ENCODE results near the gene STAT5B. TPM values are rescaled to one million over a fixed set of nuclear protein-coding genes. Genes with fewer than 3 reads are reported as not detected.

Gene STAT5B
- polyA plus RNA-seq, 1 donor (not counting 4 experiments of a cell fraction or from before 2014, with no cell fraction given) = 16.1 TPM

GRCh38 chr17:42253578-42253977, 22.6 kb downstream of the STAT5B start:
- H3K9me3 ChIP-seq (ENCODE audit: control insufficient read depth, low read depth, low read length) = no peaks in the 10 kb centered on the region
- H3K27me3 ChIP-seq (ENCODE audit: control insufficient read depth, extremely low read depth, insufficient read depth, low read length) = no peaks in the 10 kb centered on the region
- no peaks in the 10 kb centered on the region for H3K4me1 ChIP-seq (ENCODE audit: control insufficient read depth, extremely low read depth, insufficient read depth, low read length)
- no peak overlapping the region for H3K4me3 ChIP-seq (ENCODE audit: control insufficient read depth in 2 of 3, extremely low read depth in 1 of 3, insufficient read depth in 2 of 3, low read depth in 1 of 3, low read length in 3 of 3)
- no peak overlapping the region for H3K27ac ChIP-seq (ENCODE audit: control insufficient read depth, insufficient read depth, low read length)
- no peak overlapping the region for H3K4me2 ChIP-seq (ENCODE audit: control insufficient read depth, extremely low read depth, insufficient read depth, low read depth, low read length)
- dilution Hi-C loops (cut with MboI; ENCODE audit: extremely low pct_ligation_motif_present, low sequenced_read_pairs) = no loop called here
- H3K79me2 ChIP-seq (ENCODE audit: control insufficient read depth, insufficient read depth, low read length) = no peaks in the 10 kb centered on the region
- H4K20me1 ChIP-seq (ENCODE audit: control insufficient read depth, extremely low read depth, insufficient read depth, low read length) = no peaks in the 10 kb centered on the region
- no peak for FAIRE-seq
- no peak overlapping the region for H2AFZ ChIP-seq (ENCODE audit: control insufficient read depth, low read length)
- H3K9me1 ChIP-seq (ENCODE audit: control insufficient read depth, extremely low read depth, insufficient read depth, low read length) = no peaks in the 10 kb centered on the region
- H3K36me3 ChIP-seq (ENCODE audit: control insufficient read depth in 2 of 2, extremely low read depth in 1 of 2, insufficient read depth in 2 of 2, low read length in 2 of 2) = no peaks in the 10 kb centered on the region
- H3K9ac ChIP-seq (ENCODE audit: control insufficient read depth, extremely low read depth, insufficient read depth, low read length) = no peak overlapping the region
- TF ChIP-seq CTCF (optimal IDR thresholded peaks at IDR 0.05 in 1 of 3, IDR thresholded peaks at IDR 0.05 in 1 of 3, conservative IDR thresholded peaks at IDR 0.05 in 1 of 3; ENCODE audit: extremely low read depth in 1 of 3, insufficient read depth in 2 of 3, low read length in 3 of 3) = no peak
- TF ChIP-seq EZH2 (IDR thresholded peaks at IDR 0.05; ENCODE audit: low read length) = no peak
- DNase-seq (ENCODE audit: low read depth, low spot score) = no peak

GRCh38 chr17:42252597-42253550, 23.3 kb downstream of the STAT5B start:
- no peak for FAIRE-seq
- H3K79me2 ChIP-seq (ENCODE audit: control insufficient read depth, insufficient read depth, low read length) = no peaks in the 10 kb centered on the region

More at GRCh38 chr17:42252597-42253550, 23.3 kb downstream of the STAT5B start:
- H4K20me1 ChIP-seq (ENCODE audit: control insufficient read depth, extremely low read depth, insufficient read depth, low read length) = no peaks in the 10 kb centered on the region
- H3K9me1 ChIP-seq (ENCODE audit: control insufficient read depth, extremely low read depth, insufficient read depth, low read length) = no peaks in the 10 kb centered on the region
- H3K4me1 ChIP-seq (ENCODE audit: control insufficient read depth, extremely low read depth, insufficient read depth, low read length) = no peaks in the 10 kb centered on the region
- no peak overlapping the region for H3K4me3 ChIP-seq (ENCODE audit: control insufficient read depth in 2 of 3, extremely low read depth in 1 of 3, insufficient read depth in 2 of 3, low read depth in 1 of 3, low read length in 3 of 3)
- no peaks in the 10 kb centered on the region for H3K27me3 ChIP-seq (ENCODE audit: control insufficient read depth, extremely low read depth, insufficient read depth, low read length)
- no peak for DNase-seq (ENCODE audit: low read depth, low spot score)
- no peak overlapping the region for H3K27ac ChIP-seq (ENCODE audit: control insufficient read depth, insufficient read depth, low read length)
- dilution Hi-C loops (cut with MboI; ENCODE audit: extremely low pct_ligation_motif_present, low sequenced_read_pairs) = no loop called here
- no peak overlapping the region for H3K9ac ChIP-seq (ENCODE audit: control insufficient read depth, extremely low read depth, insufficient read depth, low read length)
- H3K4me2 ChIP-seq (ENCODE audit: control insufficient read depth, extremely low read depth, insufficient read depth, low read depth, low read length) = no peak overlapping the region
- no peak overlapping the region for H2AFZ ChIP-seq (ENCODE audit: control insufficient read depth, low read length)
- no peaks in the 10 kb centered on the region for H3K36me3 ChIP-seq (ENCODE audit: control insufficient read depth in 2 of 2, extremely low read depth in 1 of 2, insufficient read depth in 2 of 2, low read length in 2 of 2)
- H3K9me3 ChIP-seq (ENCODE audit: control insufficient read depth, low read depth, low read length) = no peaks in the 10 kb centered on the region
- TF ChIP-seq CTCF (optimal IDR thresholded peaks at IDR 0.05 in 1 of 3, IDR thresholded peaks at IDR 0.05 in 1 of 3, conservative IDR thresholded peaks at IDR 0.05 in 1 of 3; ENCODE audit: extremely low read depth in 1 of 3, insufficient read depth in 2 of 3, low read length in 3 of 3) = no peak
- TF ChIP-seq EZH2 (IDR thresholded peaks at IDR 0.05; ENCODE audit: low read length) = no peak

All from keratinocyte (primary cell).